NCI-H1417 (cell line): Measurements from ENCODE around the gene TULP4.
"Not testable (repeated sequence)": the region's sequence is repeated elsewhere in the genome, so short reads cannot be mapped to it uniquely, and the experiment has no call there.

Experiments
- DNase-seq, 3 experiments: peaks; one replicate each; lab custom pipeline; 2025; lab: John Stamatoyannopoulos, UW

Gene TULP4

GRCh38 chr6:158328952-158329351, 16.7 kb downstream of the TULP4 start:
- no peak for DNase-seq

GRCh38 chr6:158329531-158329930, 17.3 kb downstream of the TULP4 start:
- no peak for DNase-seq

GRCh38 chr6:158330016-158330415, 17.8 kb downstream of the TULP4 start:
- no peak for DNase-seq

GRCh38 chr6:158332237-158332636, 20.0 kb downstream of the TULP4 start:
- DNase-seq: no peak

- no peak for DNase-seq
Measured at GRCh38 chr6:158333094-158333493, 20.8 kb downstream of the TULP4 start.

- no peak for DNase-seq
Measured at GRCh38 chr6:158334534-158334933, 22.3 kb downstream of the TULP4 start.

GRCh38 chr6:158337332-158337731, 25.1 kb downstream of the TULP4 start:
- no peak for DNase-seq

GRCh38 chr6:158338311-158339112, 26.2 kb downstream of the TULP4 start:
- peak in 1 of 3 experiments; percentile 25 for DNase-seq

- not testable (repeated sequence) for DNase-seq
Measured at GRCh38 chr6:158339197-158339596, 26.9 kb downstream of the TULP4 start.

- DNase-seq: no peak
Measured at GRCh38 chr6:158340252-158340651, 28.0 kb downstream of the TULP4 start.

GRCh38 chr6:158344534-158344933, 32.3 kb downstream of the TULP4 start:
- no peak for DNase-seq

GRCh38 chr6:158345444-158345843, 33.2 kb downstream of the TULP4 start:
- not testable (repeated sequence) for DNase-seq

- no peak for DNase-seq
Measured at GRCh38 chr6:158347335-158347734, 35.1 kb downstream of the TULP4 start.

GRCh38 chr6:158348737-158349504, 36.7 kb downstream of the TULP4 start:
- not testable (repeated sequence) for DNase-seq

- DNase-seq: not testable (repeated sequence)
Measured at GRCh38 chr6:158349505-158350275, 37.4 kb downstream of the TULP4 start.

- DNase-seq: not testable (repeated sequence)
Measured at GRCh38 chr6:158350731-158351130, 38.5 kb downstream of the TULP4 start.

- DNase-seq: no peak
Measured at GRCh38 chr6:158353883-158354877, 41.9 kb downstream of the TULP4 start.

- no peak for DNase-seq
Measured at GRCh38 chr6:158356586-158357546, 44.6 kb downstream of the TULP4 start.

- DNase-seq: no peak
Measured at GRCh38 chr6:158357570-158358216, 45.4 kb downstream of the TULP4 start.
